Brain microvascular endothelial cell (primary cell): ENCODE results near the gene EIPR1.

Experiments used
- DNase-seq: peaks from one replicate; pipeline ENCODE4 v3.0.0-alpha.2; 2020
- H3K27ac ChIP-seq: fragments of 250-450 bp; sonication (Bioruptor Pico); 2 replicates; pipeline ENCODE4 v1.5.1; 2020; ENCODE audit warnings: mild to moderate bottlenecking, moderate library complexity
- H3K27me3 ChIP-seq: fragments of 250-450 bp; sonication (Bioruptor Pico); replicated peaks from 2 replicates; pipeline ENCODE4 v1.5.1; 2020; ENCODE audit warnings: mild to moderate bottlenecking
- H3K36me3 ChIP-seq: fragments of 250-450 bp; sonication (Bioruptor Pico); replicated peaks from 2 replicates; pipeline ENCODE4 v1.5.1; 2020; ENCODE audit warnings: mild to moderate bottlenecking
- H3K4me3 ChIP-seq: 2 replicates; pipeline ENCODE4 v1.5.1; 2011; ENCODE audit warnings: low read depth, mild to moderate bottlenecking, control low read depth, low read length, moderate library complexity
- CTCF ChIP-seq: IDR thresholded peaks from 2 replicates; pipeline ENCODE4 v1.5.1; 2011; ENCODE audit warnings: low read depth, mild to moderate bottlenecking, moderate library complexity, low read length, control low read depth, inconsistent platforms; ENCODE audit errors: missing control alignments
- in situ Hi-C: cut with HindIII; loops from 2 replicates; pipeline ENCODE4 v1.10.0; 2017; ENCODE audit warnings: low sequenced_read_pairs, low pct_ligation_motif_present

Gene EIPR1

GRCh38 chr2:3387644-3388411, 10.2 kb upstream of the EIPR1 start:
- no peak for TF ChIP-seq CTCF
- peaks cover 37% of the 10 kb centered on the region for H3K36me3 ChIP-seq
- in situ Hi-C loops: no loop called here

GRCh38 chr2:3387011-3387410, 9.4 kb upstream of the EIPR1 start:
- TF ChIP-seq CTCF: no peak
- H3K4me3 ChIP-seq: no peak overlapping the region
- no peak overlapping the region for H3K27ac ChIP-seq
- peaks cover 35% of the 10 kb centered on the region for H3K36me3 ChIP-seq
- peak; percentile 5 for DNase-seq
- no peaks in the 10 kb centered on the region for H3K27me3 ChIP-seq
- in situ Hi-C loops: no loop called here

More at GRCh38 chr2:3387644-3388411, 10.2 kb upstream of the EIPR1 start:
- no peak overlapping the region for H3K27ac ChIP-seq
- H3K27me3 ChIP-seq: no peaks in the 10 kb centered on the region
- no peak overlapping the region for H3K4me3 ChIP-seq
- no peak for DNase-seq

- H3K4me3 ChIP-seq: no peak overlapping the region
- peak; percentile 40 for DNase-seq
- in situ Hi-C loops: no loop called here
- H3K27ac ChIP-seq: peak overlapping the region; percentile 59
- TF ChIP-seq CTCF: no peak
- H3K36me3 ChIP-seq: peaks cover 32% of the 10 kb centered on the region
- no peaks in the 10 kb centered on the region for H3K27me3 ChIP-seq
Observed at GRCh38 chr2:3386448-3386958, 8.9 kb upstream of the EIPR1 start.

- peak; percentile 82 for DNase-seq
- Histone ChIP-seq H3K27me3 (no peaks in the 10 kb centered on the region), H3K36me3 (peaks cover 5% of the 10 kb centered on the region), H3K27ac (peak within 1 kb of the TSS; percentile 91), H3K4me3 (peak within 1 kb of the TSS; percentile 98)
- TF ChIP-seq CTCF: peak; percentile 71
- in situ Hi-C loops: no loop called here
Observed at GRCh38 chr2:3379647-3380534, 2.3 kb upstream of the EIPR1 start, which contains the start of gene TRAPPC12. Gene TRAPPC12 (plus strand): TSS chr2:3379694. CDS start chr2:3387624, 7,930 bp downstream.

GRCh38 chr2:3379339-3379646, 1.7 kb upstream of the EIPR1 start:
- H3K27me3 ChIP-seq: no peaks in the 10 kb centered on the region
- no peak for TF ChIP-seq CTCF
- in situ Hi-C loops: no loop called here
- peak overlapping the region; percentile 91 for H3K27ac ChIP-seq
- H3K36me3 ChIP-seq: peaks cover 5% of the 10 kb centered on the region
- DNase-seq: no peak
- peak overlapping the region; percentile 98 for H3K4me3 ChIP-seq
